Suppressor macrophage treated with lipopolysaccharide for 4 hours (primary cell): ENCODE results near the gene RANBP2.

Source experiments
- DNase-seq: peaks from one replicate; pipeline ENCODE4 v3.0.0-alpha.2; 2020

The RANBP2 gene

GRCh38 chr2:108786008-108786353, 66.7 kb downstream of the RANBP2 start:
- peak; percentile 8 for DNase-seq

GRCh38 chr2:108786354-108787215, 67.3 kb downstream of the RANBP2 start, which contains the start of gene CCDC138:
TSS of gene CCDC138 (plus strand) at chr2:108786771. CDS start at chr2:108786823, 52 bp downstream.
- peak; percentile 92 for DNase-seq

- DNase-seq, result no peak
Observed at GRCh38 chr2:108787216-108787541, 67.9 kb downstream of the RANBP2 start.

- no peak for DNase-seq
Observed at GRCh38 chr2:108803045-108803736, 83.9 kb downstream of the RANBP2 start.

GRCh38 chr2:108805032-108805431, 85.8 kb downstream of the RANBP2 start:
- DNase-seq, result no peak

GRCh38 chr2:108805782-108806181, 86.5 kb downstream of the RANBP2 start:
- no peak for DNase-seq

- DNase-seq, result no peak
Observed at GRCh38 chr2:108806371-108807113, 87.3 kb downstream of the RANBP2 start.

GRCh38 chr2:108809936-108810335, 90.7 kb downstream of the RANBP2 start:
- no peak for DNase-seq

GRCh38 chr2:108810993-108811957, 92.0 kb downstream of the RANBP2 start:
- DNase-seq, result no peak

GRCh38 chr2:108813732-108814131, 94.5 kb downstream of the RANBP2 start:
- DNase-seq, result no peak

- DNase-seq, result no peak
Observed at GRCh38 chr2:108820482-108820881, 101.2 kb downstream of the RANBP2 start.

- no peak for DNase-seq
Observed at GRCh38 chr2:108823286-108823685, 104.0 kb downstream of the RANBP2 start.

GRCh38 chr2:108824316-108825070, 105.2 kb downstream of the RANBP2 start:
- DNase-seq, result no peak

- no peak for DNase-seq
Observed at GRCh38 chr2:108825254-108825653, 106.0 kb downstream of the RANBP2 start.

GRCh38 chr2:108825736-108826135, 106.5 kb downstream of the RANBP2 start:
- DNase-seq, result no peak

GRCh38 chr2:108829578-108830310, 110.5 kb downstream of the RANBP2 start:
- no peak for DNase-seq

GRCh38 chr2:108833219-108833618, 113.9 kb downstream of the RANBP2 start:
- no peak for DNase-seq

GRCh38 chr2:108834620-108835019, 115.3 kb downstream of the RANBP2 start:
- DNase-seq, result no peak

- no peak for DNase-seq
Observed at GRCh38 chr2:108835040-108835439, 115.8 kb downstream of the RANBP2 start.
